Occipital lobe (tissue), 2 donors: ENCODE measurements around the gene MYH16. TPM values are rescaled to one million over a fixed set of nuclear protein-coding genes. Genes with fewer than 3 reads are reported as not detected.
"Not testable (repeated sequence)": the region's sequence is repeated elsewhere in the genome, so short reads cannot be mapped to it uniquely, and the experiment has no call there.

Source experiments
- DNase-seq: peaks from one replicate; lab custom pipeline; 2025; lab: John Stamatoyannopoulos, UW
- total RNA-seq: library from RNA; depleted of rRNA; stranded (reverse); fragments of >200 nt; gene quantifications from one replicate; pipeline ENCODE4 v1.2.3, GENCODE V29; 2014

MYH16 gene
- not detected for total RNA-seq

DNA sequence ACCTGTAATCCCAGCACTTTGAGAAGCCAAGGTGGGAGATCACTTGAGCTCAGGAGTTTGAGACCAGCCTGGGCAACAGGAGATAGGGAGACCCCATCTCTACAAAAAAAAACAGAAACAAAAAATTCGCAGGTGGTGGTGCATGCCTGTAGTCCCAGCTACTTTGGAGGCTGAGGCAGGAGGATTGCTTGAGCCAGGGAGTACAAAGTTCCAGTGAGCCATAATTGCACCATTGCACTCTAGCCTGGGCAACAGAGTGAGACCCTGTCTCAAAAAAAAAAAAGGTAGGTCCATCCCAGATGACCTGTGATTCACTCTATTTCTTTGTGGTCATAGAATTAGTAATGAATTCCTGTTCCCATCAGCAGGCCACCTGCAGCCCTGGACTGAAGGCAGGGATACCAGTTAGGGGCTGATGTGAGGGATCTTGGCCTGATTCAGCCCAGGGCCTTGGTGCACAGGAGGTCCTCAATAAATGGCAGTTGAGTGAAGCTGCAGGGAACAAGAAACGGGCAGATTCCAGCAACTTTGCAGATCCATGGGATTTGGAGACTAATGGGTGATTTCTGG, at the start of gene MYH16:
Gene MYH16 (plus strand): TSS at position 364 of the 570 bp plus-strand sequence.
- no peak for DNase-seq

GRCh38 chr7:99224263-99224898, 48.3 kb upstream of the MYH16 start:
- not testable (repeated sequence) for DNase-seq

- DNase-seq: no peak
Observed at GRCh38 chr7:99224899-99225265, 47.8 kb upstream of the MYH16 start.

- no peak for DNase-seq
Observed at GRCh38 chr7:99229234-99229633, 43.4 kb upstream of the MYH16 start.

- no peak for DNase-seq
Observed at GRCh38 chr7:99232082-99232770, 40.4 kb upstream of the MYH16 start.

- DNase-seq: not testable (repeated sequence)
Observed at GRCh38 chr7:99232955-99233354, 39.7 kb upstream of the MYH16 start.

- no peak for DNase-seq
Observed at GRCh38 chr7:99234185-99234584, 38.5 kb upstream of the MYH16 start.

DNA sequence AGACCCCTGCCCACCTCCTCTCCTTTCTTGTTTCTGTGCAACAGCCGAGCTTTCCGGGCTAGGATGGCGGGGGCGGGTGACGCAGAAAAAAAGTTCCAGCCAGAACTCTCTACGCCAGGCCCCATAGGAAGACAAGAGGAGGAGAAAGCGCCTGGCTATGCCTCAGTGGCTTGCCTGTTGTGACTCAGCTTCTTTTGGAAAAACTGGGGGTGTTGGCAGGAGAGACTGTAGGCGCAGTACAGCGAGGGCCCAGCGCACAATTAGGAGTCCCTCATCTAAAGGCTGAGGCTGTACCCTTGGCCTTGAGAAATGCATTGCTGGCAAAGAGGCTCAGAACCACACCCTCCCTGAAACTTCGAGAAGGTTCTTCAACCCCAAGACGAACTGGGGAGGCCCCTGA, 36.7 kb upstream of the MYH16 start:
- DNase-seq: peak; percentile 6

- not testable (repeated sequence) for DNase-seq
Observed at GRCh38 chr7:99237876-99238275, 34.8 kb upstream of the MYH16 start.

DNA sequence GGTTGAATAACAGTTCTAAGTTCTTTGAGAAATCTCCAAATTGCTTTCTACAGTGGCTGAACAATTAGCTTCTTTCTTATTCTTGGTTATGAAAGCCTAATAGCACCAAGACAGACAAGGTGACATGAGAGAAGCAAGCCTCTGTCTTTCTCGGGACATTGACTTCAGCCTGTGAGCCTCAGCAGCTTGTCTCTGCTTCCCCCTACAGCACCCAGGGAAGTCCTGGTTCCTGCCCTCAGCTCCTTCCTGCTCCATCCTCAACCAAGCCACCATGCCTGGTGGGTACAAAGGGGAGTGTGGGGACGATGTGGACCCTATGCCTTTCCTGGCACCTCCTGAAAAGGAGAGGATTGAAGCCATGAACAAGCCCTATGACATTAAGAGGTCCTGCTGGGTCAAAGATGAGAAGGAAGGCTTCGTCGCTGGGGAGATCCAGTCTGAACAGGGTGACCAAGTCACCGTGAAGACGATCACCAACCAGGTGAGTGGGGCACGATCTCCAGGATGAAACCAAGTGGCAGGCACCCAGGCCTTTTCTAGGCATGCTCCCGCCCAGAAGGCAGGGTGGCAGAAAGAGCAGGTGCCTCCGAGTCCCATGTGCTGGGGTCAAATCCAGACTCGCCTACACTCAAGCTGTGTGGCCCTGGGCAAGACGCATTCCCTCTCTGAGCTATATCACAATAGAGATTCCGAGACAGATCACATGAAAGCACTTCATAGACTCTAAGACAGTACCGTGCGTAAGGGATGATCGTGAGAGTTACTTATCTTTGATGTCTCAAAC, 33.9 kb upstream of the MYH16 start:
- no peak for DNase-seq

- DNase-seq: no peak
Observed at GRCh38 chr7:99242682-99243081, 30.0 kb upstream of the MYH16 start.

GRCh38 chr7:99243751-99244337, 28.8 kb upstream of the MYH16 start:
- no peak for DNase-seq

DNA sequence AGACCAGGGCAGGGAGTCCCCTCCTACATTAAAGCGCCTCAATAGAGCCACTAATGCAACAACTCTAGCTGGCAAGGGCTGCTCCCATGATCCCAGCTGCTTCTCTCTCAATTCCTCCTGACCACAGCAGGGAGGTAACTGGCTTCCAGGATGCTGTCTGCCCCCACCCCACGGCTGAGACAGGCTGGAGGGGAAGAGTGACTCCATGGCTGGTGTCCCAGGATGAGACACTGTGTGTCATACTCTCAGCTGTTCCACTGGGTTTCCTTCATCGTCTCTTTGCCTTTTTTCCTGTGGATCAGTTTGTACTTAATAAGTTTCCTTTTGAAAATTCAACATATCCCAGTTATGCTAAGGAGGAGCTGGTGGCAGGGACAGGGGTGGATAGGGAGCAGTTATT, 27.7 kb upstream of the MYH16 start:
- no peak for DNase-seq

- no peak for DNase-seq
Observed at GRCh38 chr7:99248391-99249095, 24.1 kb upstream of the MYH16 start.

- no peak for DNase-seq
Observed at GRCh38 chr7:99249985-99250575, 22.6 kb upstream of the MYH16 start.

- DNase-seq: no peak
Observed at GRCh38 chr7:99252166-99252895, 20.3 kb upstream of the MYH16 start.

- DNase-seq: no peak
Observed at GRCh38 chr7:99253369-99253768, 19.3 kb upstream of the MYH16 start.

GRCh38 chr7:99254390-99254789, 18.2 kb upstream of the MYH16 start:
- no peak for DNase-seq

- no peak for DNase-seq
Observed at GRCh38 chr7:99255463-99255862, 17.2 kb upstream of the MYH16 start.

DNA sequence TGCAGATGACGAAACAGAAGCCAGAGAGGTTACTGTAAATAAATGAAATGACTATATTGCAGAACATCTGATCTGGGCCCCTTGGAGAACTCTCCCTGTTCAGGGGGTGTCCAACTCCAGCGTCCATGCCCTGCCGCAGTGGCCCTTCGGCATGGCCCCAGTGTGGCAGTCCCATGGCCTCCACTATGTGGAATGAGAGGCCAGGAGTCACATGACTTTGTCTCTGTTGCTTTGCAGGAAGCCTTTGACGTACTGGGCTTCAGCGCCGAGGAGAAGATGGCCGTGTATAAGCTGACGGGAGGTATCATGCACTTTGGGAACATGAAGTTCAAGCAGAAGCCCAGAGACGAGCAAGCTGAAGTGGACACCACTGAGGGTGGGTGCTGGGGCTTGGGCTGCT, 15.6 kb upstream of the MYH16 start:
- no peak for DNase-seq
